Sigmoid colon (tissue), 4 donors: Measurements from ENCODE around the gene RAD9A.

Source experiments
- EP300 ChIP-seq, 4 donors: sonication (generic); formaldehyde crosslinking; IDR thresholded peaks; one replicate each; pipeline ENCODE4 v1.6.1; 2017; ENCODE audit warnings: antibody characterized with exemption in 4 of 4
- TF ChIP-seq, protein P1 (sequence below), 4 experiments: fragments of 450-650 bp in 3 of 4; fragments of 200-600 bp in 1 of 4; IDR thresholded peaks; one replicate each; pipeline ENCODE4 v1.5.1; 2016 to 2019; ENCODE audit warnings: antibody characterized with exemption in 4 of 4, mild to moderate bottlenecking in 3 of 4, moderate library complexity in 2 of 4

DNA sequence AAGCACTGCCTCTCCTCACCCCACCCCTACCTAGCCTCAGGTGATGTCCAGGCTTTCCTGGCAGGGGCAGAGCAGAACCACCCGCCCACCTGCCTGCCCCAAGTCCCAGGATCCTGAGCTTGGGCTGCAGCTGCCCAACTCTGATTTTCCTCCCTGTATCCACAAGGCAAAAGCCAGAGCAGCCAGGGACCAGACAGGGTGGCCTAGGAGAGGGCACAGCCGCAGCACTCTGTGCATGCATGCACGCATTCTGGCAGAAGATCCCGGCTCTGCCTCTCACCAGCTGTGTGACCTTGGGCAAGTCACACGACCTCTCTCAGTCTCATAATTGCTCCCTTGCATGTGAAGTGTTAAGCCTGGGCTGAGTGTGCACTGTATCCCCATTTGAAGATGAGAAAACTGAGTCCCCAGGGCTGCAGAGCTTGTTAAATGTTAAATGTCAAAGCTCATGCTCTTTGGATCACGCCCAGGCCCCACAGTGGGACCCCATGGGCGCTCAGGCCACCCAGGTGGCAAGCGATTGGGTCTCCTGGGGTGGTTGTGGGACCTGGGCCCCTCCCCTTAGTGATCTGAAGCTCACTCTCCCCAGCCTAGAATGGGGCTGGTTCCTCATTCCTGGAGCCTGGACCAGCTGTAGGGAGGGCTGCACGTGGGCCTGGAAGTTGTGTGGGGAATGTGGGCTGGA, 20.9 kb downstream of the RAD9A start:
- TF ChIP-seq, protein P1, sequence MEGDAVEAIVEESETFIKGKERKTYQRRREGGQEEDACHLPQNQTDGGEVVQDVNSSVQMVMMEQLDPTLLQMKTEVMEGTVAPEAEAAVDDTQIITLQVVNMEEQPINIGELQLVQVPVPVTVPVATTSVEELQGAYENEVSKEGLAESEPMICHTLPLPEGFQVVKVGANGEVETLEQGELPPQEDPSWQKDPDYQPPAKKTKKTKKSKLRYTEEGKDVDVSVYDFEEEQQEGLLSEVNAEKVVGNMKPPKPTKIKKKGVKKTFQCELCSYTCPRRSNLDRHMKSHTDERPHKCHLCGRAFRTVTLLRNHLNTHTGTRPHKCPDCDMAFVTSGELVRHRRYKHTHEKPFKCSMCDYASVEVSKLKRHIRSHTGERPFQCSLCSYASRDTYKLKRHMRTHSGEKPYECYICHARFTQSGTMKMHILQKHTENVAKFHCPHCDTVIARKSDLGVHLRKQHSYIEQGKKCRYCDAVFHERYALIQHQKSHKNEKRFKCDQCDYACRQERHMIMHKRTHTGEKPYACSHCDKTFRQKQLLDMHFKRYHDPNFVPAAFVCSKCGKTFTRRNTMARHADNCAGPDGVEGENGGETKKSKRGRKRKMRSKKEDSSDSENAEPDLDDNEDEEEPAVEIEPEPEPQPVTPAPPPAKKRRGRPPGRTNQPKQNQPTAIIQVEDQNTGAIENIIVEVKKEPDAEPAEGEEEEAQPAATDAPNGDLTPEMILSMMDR (IDR thresholded peaks at IDR 0.05) = no peak
- TF ChIP-seq EP300 (IDR thresholded peaks at IDR 0.05) = no peak
